B cell (primary cell): ENCODE results near the gene DLGAP3.

ENCODE experiments used
- CTCF ChIP-seq: fragments of 200-600 bp; IDR thresholded peaks from one replicate; pipeline ENCODE4 v1.8.0; 2022; ENCODE audit warnings: antibody characterized with exemption, mild to moderate bottlenecking
- EZH2 ChIP-seq: IDR thresholded peaks from 2 replicates; pipeline ENCODE4 v1.6.1; 2012; ENCODE audit warnings: borderline replicate concordance, low read depth, mild to moderate bottlenecking, moderate library complexity, low read length; ENCODE audit not compliant: insufficient read depth, poor library complexity, severe bottlenecking

- TF ChIP-seq CTCF (no peak), EZH2 (no peak)
These were observed 89.7 kb downstream of the DLGAP3 start for GRCh38 chr1:34839526-34840305.
